Activated CD4-positive, alpha-beta T cell treated with anti-CD3 and anti-CD28 coated beads for 24 hours (primary cell): ENCODE data around the gene MTERF4.
"Not testable (repeated sequence)": the region's sequence is repeated elsewhere in the genome, so short reads cannot be mapped to it uniquely, and the experiment has no call there.

Experiments
- DNase-seq, 2 donors: peaks; one replicate each; pipeline ENCODE4 v3.0.0-alpha.2; 2020; ENCODE audit warnings: low read depth in 2 of 2

Gene MTERF4

DNA sequence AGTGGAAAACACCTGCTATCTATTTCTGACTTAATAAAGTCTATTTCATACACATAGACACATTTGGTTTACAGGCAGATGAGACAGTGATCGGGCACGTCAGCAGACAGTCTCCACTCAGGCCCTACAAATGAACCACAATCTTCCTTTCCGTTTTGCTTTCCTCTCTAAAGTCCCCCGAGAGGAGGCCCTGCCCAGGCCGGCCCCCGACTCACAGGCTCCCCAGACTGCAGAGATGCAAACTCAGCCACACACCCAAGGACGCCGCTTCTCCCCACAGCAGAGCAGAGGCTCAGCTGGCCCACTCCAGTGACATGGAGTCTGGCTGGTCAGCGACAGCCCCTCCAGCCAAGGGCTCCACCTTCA, 9.3 kb upstream of the MTERF4 start:
- no peak for DNase-seq

DNA sequence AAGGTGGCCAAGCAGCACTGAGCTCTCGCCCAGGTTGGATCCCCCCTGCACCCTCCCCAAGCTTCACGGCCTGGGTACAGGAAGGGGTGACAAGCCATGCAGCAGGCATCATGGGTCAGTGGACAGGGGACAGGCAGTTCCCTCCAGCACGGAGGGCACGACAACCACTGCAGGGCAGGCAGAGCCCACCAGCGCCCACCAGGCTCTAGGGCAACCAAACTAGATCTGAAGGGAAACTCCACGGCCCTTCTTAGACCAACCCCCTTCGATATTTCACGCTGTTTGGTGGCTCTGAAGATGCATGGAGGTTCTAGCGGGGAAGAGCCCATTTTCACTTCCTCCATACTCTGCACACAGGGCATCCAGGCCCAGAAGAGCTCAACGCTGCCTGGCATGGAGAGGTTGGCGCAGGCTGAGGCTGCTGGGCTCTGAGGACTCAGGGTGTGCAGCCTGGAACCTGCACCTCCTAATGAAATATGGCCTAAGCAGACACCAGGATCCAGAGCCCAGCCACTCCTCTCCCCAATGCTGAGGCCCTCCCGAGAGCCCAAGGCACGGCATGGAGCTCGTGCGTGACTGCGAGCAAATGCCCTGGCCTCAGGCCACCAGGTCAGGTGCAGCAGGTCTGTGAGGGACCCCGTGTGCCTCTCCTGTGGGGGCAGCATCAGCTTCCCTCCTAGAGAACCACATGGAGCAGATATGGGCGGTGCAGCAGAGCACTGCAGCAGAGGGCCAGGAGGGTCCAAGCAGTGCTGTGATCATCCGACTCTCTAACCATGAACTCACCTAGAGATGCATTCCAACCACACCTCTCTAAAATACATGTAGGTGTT, 8.7 kb upstream of the MTERF4 start:
- DNase-seq: no peak

DNA sequence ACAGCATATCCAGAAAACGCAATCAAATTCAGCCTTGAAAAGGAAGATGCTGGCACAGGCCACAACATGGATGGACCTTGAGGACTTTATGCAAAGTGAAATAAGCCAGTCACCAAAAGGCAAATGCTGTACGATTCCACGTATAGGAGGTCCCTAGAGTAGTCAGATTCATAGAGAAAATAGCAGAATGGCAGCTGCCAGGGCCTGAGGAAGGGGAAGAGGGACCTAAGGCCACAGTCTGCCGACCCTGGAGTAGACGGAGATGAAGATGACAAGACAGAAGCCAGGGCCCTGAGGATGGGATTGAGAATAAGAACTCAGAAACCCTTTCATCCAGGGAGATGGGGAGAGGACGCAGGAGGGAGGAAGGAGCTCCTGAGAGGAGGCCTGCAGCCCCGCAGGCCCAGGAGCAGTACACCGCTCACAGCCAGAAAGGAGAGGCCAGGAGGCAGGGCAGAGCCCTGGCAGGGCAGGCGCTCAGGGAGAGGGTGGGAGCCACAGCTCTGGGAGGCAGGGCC, 8.1 kb upstream of the MTERF4 start:
- no peak for DNase-seq

GRCh38 chr2:241109210-241110088, 7.4 kb upstream of the MTERF4 start:
- DNase-seq: no peak

DNA sequence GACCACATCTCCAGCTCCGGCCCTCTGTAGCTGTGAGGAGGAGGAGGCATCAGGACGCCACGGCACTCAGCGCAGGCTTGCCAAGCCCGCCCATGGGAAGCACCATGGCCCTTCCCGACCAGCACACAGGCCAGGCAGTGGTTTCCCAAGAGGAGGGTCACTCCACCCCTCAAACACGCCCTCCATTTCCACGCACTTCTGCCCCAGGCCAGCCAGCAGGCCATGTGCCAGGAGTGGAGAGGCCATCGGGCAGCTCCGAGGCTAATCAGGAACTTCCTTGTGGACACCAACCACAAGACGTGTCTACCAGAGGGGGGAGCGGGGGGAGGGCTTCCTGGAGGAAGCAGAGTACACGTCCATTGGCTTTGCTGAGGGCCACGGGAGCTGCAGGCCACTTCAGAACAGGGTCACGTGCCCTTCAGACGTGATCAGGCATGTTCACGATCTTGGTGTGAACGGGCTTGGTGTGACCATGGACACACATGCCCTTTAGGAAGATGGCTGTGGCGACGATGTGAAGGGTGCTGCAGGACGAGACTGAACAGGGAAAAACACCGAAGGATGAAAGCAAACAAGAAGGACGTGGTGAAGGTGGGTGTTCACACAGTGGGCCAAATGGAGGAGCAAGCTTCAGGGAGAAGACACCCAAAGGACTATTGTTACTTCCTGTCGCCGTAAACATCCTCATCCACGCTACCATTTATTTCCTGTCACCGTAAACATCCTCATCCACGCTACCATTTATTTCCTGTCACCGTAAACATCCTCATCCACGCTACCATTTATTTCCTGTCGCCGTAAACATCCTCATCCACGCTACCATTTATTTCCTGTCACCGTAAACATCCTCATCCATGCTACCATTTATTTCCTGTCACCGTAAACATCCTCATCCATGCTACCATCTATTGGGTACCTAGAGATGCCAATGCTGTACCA, 6.5 kb upstream of the MTERF4 start:
- no peak for DNase-seq

DNA sequence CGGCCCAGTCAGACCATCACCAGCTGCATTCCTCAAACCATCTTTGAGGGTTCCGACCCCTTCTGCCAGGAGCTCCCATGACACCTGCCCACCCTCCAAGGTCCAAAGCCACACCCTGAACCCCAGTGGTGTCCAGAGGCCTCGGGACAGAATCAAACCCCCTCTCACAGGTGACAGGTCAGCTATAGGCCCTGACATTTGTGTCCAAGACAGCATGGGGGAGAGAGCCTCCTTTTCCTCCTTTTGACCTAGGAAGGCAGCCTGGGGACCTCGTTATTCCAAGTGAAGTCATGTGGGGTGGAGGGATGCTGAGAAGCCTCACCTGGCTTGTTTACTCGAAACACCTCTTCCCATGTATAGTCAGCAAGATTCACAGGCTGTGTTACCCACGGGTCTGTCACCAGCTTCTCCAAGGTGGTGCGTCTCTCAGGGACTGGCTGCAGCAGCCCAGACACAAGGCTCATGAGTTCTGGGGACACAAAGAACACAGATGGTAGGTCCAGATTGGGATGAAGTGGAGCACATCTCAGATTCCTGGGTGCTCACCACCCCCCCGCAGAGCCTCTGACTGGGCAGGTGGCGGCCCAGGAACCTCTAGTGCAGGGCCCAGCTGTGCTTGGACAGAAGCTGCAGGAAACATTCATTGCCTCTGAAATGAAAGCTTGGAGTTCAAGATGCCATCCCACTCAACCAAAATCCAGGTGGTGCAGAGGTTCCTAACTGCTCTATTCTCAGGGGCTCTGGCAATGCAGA, 5.1 kb upstream of the MTERF4 start:
- DNase-seq: no peak

GRCh38 chr2:241105641-241106040, 3.6 kb upstream of the MTERF4 start:
- no peak for DNase-seq

DNA sequence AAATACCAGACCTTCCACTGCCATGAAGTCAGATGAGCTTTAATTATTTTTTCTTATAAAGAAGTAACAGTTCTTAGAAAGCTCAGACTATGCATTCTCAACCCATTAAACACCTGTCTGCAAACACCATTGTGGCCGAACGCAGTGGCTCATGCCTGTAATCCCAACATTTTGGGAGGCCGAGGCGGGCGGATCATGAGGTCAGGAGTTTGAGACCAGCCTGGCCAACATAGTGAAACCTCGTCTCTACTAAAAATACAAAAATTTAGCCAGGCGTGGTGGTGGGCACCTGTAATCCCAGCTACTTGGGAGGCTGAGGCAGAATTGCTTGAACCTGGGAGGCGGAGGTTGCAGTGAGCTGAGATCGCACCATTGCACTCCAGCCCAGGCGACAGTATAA, 2.5 kb upstream of the MTERF4 start:
- DNase-seq: not testable (repeated sequence)

- no peak for DNase-seq
Observed at GRCh38 chr2:241103176-241103595, 1.1 kb upstream of the MTERF4 start.

- DNase-seq: no peak
Observed at GRCh38 chr2:241099246-241099645, 2.8 kb downstream of the MTERF4 start.

- DNase-seq: no peak
Observed at GRCh38 chr2:241096979-241097378, 5.1 kb downstream of the MTERF4 start.

DNA sequence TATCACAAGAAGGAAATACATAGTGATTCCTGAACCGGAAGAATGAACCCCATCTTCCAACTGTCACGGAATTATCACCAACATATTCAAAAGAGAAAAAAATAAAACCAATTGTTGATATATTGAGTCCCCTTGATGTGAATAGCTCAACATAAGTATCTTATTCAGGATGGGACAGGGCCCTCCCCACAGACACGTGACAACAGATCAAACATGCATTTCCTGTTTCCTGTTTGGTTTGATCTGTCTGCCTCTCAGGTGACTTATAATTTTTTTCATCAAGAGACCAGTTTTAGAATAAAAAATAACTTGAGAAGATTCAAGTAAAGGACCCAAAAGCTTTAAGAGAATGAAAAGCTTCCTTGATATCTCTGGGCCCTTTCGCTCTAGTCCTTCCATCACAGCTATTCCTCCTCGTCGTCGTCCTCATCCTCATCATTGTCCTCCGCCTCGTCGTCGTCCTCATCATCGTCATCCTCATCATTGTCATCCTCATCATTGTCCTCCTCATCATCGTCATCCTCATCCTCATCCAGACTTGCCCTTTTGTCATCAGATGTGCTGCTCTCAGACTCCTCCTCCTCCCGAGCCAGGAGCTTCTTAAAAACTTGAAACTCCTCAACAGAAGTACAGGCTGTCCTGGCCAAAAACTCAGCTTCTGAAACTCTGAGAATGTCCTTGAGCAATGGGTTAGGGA, 6.3 kb downstream of the MTERF4 start:
- no peak for DNase-seq

DNA sequence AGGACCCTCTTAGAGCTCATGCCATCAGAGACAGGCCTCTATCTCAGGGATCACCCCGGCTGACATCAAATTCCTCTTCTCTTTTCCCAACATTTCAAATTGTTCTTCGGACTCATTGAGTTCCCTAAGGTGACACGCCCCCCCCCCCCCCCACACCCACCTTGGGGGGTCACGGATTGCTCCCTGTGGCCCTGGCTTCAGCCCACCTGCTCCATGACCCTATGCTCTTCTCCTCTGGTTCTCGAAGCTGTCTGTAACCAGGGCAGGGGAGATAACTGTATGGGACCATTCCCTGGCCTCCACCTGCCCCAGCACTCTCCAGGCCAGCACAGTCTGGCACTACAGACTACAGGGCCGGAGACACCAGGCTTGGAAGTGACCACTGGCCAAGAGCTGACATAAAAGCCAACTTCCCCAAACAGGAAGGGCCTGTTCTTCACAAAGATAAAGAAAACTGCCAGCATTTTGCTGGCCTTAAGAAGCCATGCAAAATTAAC, 7.1 kb downstream of the MTERF4 start:
- no peak for DNase-seq

DNA sequence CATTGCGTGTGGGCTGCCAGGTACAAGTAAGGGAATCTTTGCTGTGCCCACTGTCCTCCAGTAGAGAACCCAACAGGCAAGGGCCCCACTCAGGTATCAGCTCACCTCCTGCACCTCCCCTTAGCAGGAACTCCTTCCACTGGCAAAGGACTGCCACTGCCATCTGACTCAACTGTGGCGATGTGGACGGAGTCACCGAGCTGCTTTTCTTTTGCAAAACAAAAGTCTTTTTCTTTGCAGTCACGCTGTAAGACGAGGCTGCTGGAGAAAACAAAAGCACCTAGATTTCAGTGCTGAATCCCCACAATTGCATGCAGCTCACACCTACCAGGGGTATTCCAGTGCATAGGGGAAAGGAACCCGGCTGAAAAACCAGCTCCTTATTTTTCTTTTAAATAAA, 7.9 kb downstream of the MTERF4 start:
- no peak for DNase-seq

GRCh38 chr2:241093133-241093781, 8.8 kb downstream of the MTERF4 start:
- DNase-seq: not testable (repeated sequence)

- DNase-seq: no peak
Observed at GRCh38 chr2:241092677-241093076, 9.4 kb downstream of the MTERF4 start.

GRCh38 chr2:241091734-241092445, 10.2 kb downstream of the MTERF4 start:
- DNase-seq: no peak

- DNase-seq: no peak
Observed at GRCh38 chr2:241091201-241091600, 10.9 kb downstream of the MTERF4 start.
